IPS-18c (cell line): ENCODE data around the gene GPRIN3.

Experiments used
- H3K4me3 ChIP-seq: 2 replicates; pipeline ENCODE4 v1.7.0; 2013; ENCODE audit warnings: low read depth, mild to moderate bottlenecking, low read length, moderate library complexity; ENCODE audit not compliant: insufficient read depth
- H3K9me3 ChIP-seq: one replicate; pipeline ENCODE4 v1.6.1; 2013; ENCODE audit warnings: mild to moderate bottlenecking, low read length, moderate library complexity; ENCODE audit not compliant: control insufficient read depth, insufficient read depth

The GPRIN3 gene

GRCh38 chr4:89300060-89300459 lies 7.5 kb downstream of the GPRIN3 start:
- Histone ChIP-seq H3K4me3 (no peak overlapping the region), H3K9me3 (no peaks in the 10 kb centered on the region)

- H3K4me3 ChIP-seq: no peak overlapping the region
- no peaks in the 10 kb centered on the region for H3K9me3 ChIP-seq
Measured at GRCh38 chr4:89299153-89299791, 8.3 kb downstream of the GPRIN3 start.

GRCh38 chr4:89298788-89299152 lies 8.8 kb downstream of the GPRIN3 start:
- Histone ChIP-seq H3K4me3 (no peak overlapping the region), H3K9me3 (no peaks in the 10 kb centered on the region)

GRCh38 chr4:89298155-89298554 lies 9.4 kb downstream of the GPRIN3 start:
- Histone ChIP-seq H3K4me3 (no peak overlapping the region), H3K9me3 (no peaks in the 10 kb centered on the region)

GRCh38 chr4:89296896-89297295 lies 10.7 kb downstream of the GPRIN3 start:
- Histone ChIP-seq H3K4me3 (no peak overlapping the region), H3K9me3 (no peaks in the 10 kb centered on the region)

GRCh38 chr4:89296399-89296798 lies 11.2 kb downstream of the GPRIN3 start:
- no peak overlapping the region for H3K4me3 ChIP-seq
- no peaks in the 10 kb centered on the region for H3K9me3 ChIP-seq

- Histone ChIP-seq H3K4me3 (no peak overlapping the region), H3K9me3 (no peaks in the 10 kb centered on the region)
Measured at GRCh38 chr4:89295415-89295927, 12.1 kb downstream of the GPRIN3 start.

GRCh38 chr4:89294573-89295269 lies 12.9 kb downstream of the GPRIN3 start:
- no peak overlapping the region for H3K4me3 ChIP-seq
- H3K9me3 ChIP-seq: no peaks in the 10 kb centered on the region

GRCh38 chr4:89293299-89293698 lies 14.3 kb downstream of the GPRIN3 start:
- Histone ChIP-seq H3K9me3 (no peaks in the 10 kb centered on the region), H3K4me3 (no peak overlapping the region)

GRCh38 chr4:89290727-89291516 lies 16.7 kb downstream of the GPRIN3 start:
- no peak overlapping the region for H3K4me3 ChIP-seq
- no peaks in the 10 kb centered on the region for H3K9me3 ChIP-seq

- no peaks in the 10 kb centered on the region for H3K9me3 ChIP-seq
- no peak overlapping the region for H3K4me3 ChIP-seq
Measured at GRCh38 chr4:89289312-89289711, 18.3 kb downstream of the GPRIN3 start.

GRCh38 chr4:89288430-89288829 lies 19.2 kb downstream of the GPRIN3 start:
- Histone ChIP-seq H3K9me3 (no peaks in the 10 kb centered on the region), H3K4me3 (no peak overlapping the region)

GRCh38 chr4:89287945-89288344 lies 19.7 kb downstream of the GPRIN3 start:
- no peaks in the 10 kb centered on the region for H3K9me3 ChIP-seq

GRCh38 chr4:89285745-89286144 lies 21.9 kb downstream of the GPRIN3 start:
- Histone ChIP-seq H3K9me3 (no peaks in the 10 kb centered on the region), H3K4me3 (no peak overlapping the region)

More at GRCh38 chr4:89287945-89288344, 19.7 kb downstream of the GPRIN3 start:
- no peak overlapping the region for H3K4me3 ChIP-seq

- Histone ChIP-seq H3K9me3 (no peaks in the 10 kb centered on the region), H3K4me3 (no peak overlapping the region)
Measured at GRCh38 chr4:89284828-89285227, 22.8 kb downstream of the GPRIN3 start.

GRCh38 chr4:89284020-89284424 lies 23.6 kb downstream of the GPRIN3 start:
- Histone ChIP-seq H3K9me3 (no peaks in the 10 kb centered on the region), H3K4me3 (no peak overlapping the region)

- no peak overlapping the region; the same call in 1 of the 2 replicates for H3K4me3 ChIP-seq
Measured at GRCh38 chr4:89283226-89284009, 24.2 kb downstream of the GPRIN3 start.

More at GRCh38 chr4:89283226-89284009, 24.2 kb downstream of the GPRIN3 start:
- no peaks in the 10 kb centered on the region for H3K9me3 ChIP-seq
